GM21390 (cell line): ENCODE data around the gene FBXL4.

Experiments
- ATAC-seq: cut with Tn5 transposase; IDR thresholded peaks from one replicate; pipeline ENCODE4 v1.9.1; 2021; ENCODE audit not compliant: unreplicated experiment

The FBXL4 gene

GRCh38 chr6:98887650-98888049, 60.1 kb downstream of the FBXL4 start:
- no peak for ATAC-seq

- ATAC-seq: no peak
Measured at GRCh38 chr6:98885330-98885729, 62.4 kb downstream of the FBXL4 start.

- ATAC-seq: peak; percentile 91
Measured at GRCh38 chr6:98880486-98880885, 67.3 kb downstream of the FBXL4 start.

GRCh38 chr6:98877250-98877649, 70.5 kb downstream of the FBXL4 start:
- ATAC-seq: no peak

GRCh38 chr6:98875375-98875774, 72.4 kb downstream of the FBXL4 start:
- ATAC-seq: no peak

- ATAC-seq: no peak
Measured at GRCh38 chr6:98871821-98872220, 75.9 kb downstream of the FBXL4 start.

GRCh38 chr6:98871057-98871456, 76.7 kb downstream of the FBXL4 start:
- ATAC-seq: no peak

- ATAC-seq: no peak
Measured at GRCh38 chr6:98864497-98864896, 83.2 kb downstream of the FBXL4 start.

- ATAC-seq: no peak
Measured at GRCh38 chr6:98848539-98849242, 99.1 kb downstream of the FBXL4 start.

GRCh38 chr6:98847779-98848538, 99.8 kb downstream of the FBXL4 start:
- ATAC-seq: peak; percentile 53

GRCh38 chr6:98847416-98847778, 100.3 kb downstream of the FBXL4 start:
- ATAC-seq: no peak

- ATAC-seq: no peak
Measured at GRCh38 chr6:98846021-98846380, 101.7 kb downstream of the FBXL4 start.

- peak; percentile 62 for ATAC-seq
Measured at GRCh38 chr6:98845211-98846020, 102.3 kb downstream of the FBXL4 start.

GRCh38 chr6:98844244-98845210, 103.2 kb downstream of the FBXL4 start:
- no peak for ATAC-seq

GRCh38 chr6:98843271-98844243, 104.2 kb downstream of the FBXL4 start:
- no peak for ATAC-seq

GRCh38 chr6:98842342-98843180, 105.2 kb downstream of the FBXL4 start:
- ATAC-seq: no peak

- no peak for ATAC-seq
Measured at GRCh38 chr6:98841621-98842341, 106.0 kb downstream of the FBXL4 start.

- ATAC-seq: no peak
Measured at GRCh38 chr6:98840996-98841513, 106.7 kb downstream of the FBXL4 start.
